KMS-11 (cell line): Measurements from ENCODE around the gene ITSN1.

Source experiments
- H2AFZ ChIP-seq: fragments of 200-600 bp; sonication (generic); 2 replicates; pipeline ENCODE4 v1.6.1; 2016; ENCODE audit warnings: antibody characterized with exemption, mixed run types, low read depth
- H3K27ac ChIP-seq: fragments of 200-600 bp; sonication (generic); 2 replicates; pipeline ENCODE4 v1.6.1; 2016; ENCODE audit warnings: mild to moderate bottlenecking, mixed run types
- H3K27me3 ChIP-seq: fragments of 200-600 bp; sonication (generic); 2 replicates; pipeline ENCODE4 v1.6.1; 2017; ENCODE audit warnings: mild to moderate bottlenecking, low read depth, mixed run types, moderate library complexity; ENCODE audit not compliant: insufficient read depth
- H3K36me3 ChIP-seq: fragments of 200-600 bp; sonication (generic); 2 replicates; pipeline ENCODE4 v1.6.1; 2017; ENCODE audit warnings: mild to moderate bottlenecking, mixed run types; ENCODE audit not compliant: insufficient read depth
- H3K4me1 ChIP-seq: fragments of 200-600 bp; sonication (generic); 2 replicates; pipeline ENCODE4 v1.6.1; 2016; ENCODE audit warnings: mild to moderate bottlenecking, low read depth, mixed run types; ENCODE audit not compliant: poor library complexity, severe bottlenecking
- H3K4me2 ChIP-seq: fragments of 200-600 bp; sonication (generic); 2 replicates; pipeline ENCODE4 v1.7.0; 2016; ENCODE audit warnings: mild to moderate bottlenecking, mixed run types
- H3K4me3 ChIP-seq: fragments of 200-600 bp; sonication (generic); IDR thresholded peaks from 2 replicates; pipeline ENCODE4 v1.6.1; 2017; ENCODE audit warnings: low read depth, low read length, mixed read lengths; ENCODE audit not compliant: insufficient read depth
- H3K79me2 ChIP-seq: fragments of 200-600 bp; sonication (generic); 2 replicates; pipeline ENCODE4 v1.6.1; 2016; ENCODE audit warnings: low read depth, mixed run types; ENCODE audit not compliant: insufficient read depth
- H3K9ac ChIP-seq: fragments of 200-600 bp; sonication (generic); 2 replicates; pipeline ENCODE4 v1.6.1; 2016; ENCODE audit warnings: mild to moderate bottlenecking, mixed run types
- H4K20me1 ChIP-seq: fragments of 200-600 bp; sonication (generic); 2 replicates; pipeline ENCODE4 v1.6.1; 2016; ENCODE audit warnings: mild to moderate bottlenecking, mixed run types; ENCODE audit not compliant: insufficient read depth
- CTCF ChIP-seq: fragments of 200-600 bp; sonication (generic); conservative IDR thresholded peaks from 2 replicates; pipeline ENCODE4 v1.6.1; 2017; ENCODE audit warnings: low read depth, mild to moderate bottlenecking, antibody characterized with exemption, low read length, moderate library complexity, mixed read lengths

Gene ITSN1

GRCh38 chr21:33947451-33948095 is 305.3 kb downstream of the ITSN1 start:
- no peak overlapping the region for H3K4me3 ChIP-seq
- no peaks in the 10 kb centered on the region for H3K79me2 ChIP-seq
- peak overlapping the region; percentile 13; the same call in 1 of the 2 replicates for H3K9ac ChIP-seq
- no peaks in the 10 kb centered on the region for H3K36me3 ChIP-seq
- peak overlapping the region; percentile 54 for H3K4me2 ChIP-seq
- TF ChIP-seq CTCF: no peak
- no peaks in the 10 kb centered on the region for H4K20me1 ChIP-seq
- H3K27me3 ChIP-seq: no peaks in the 10 kb centered on the region
- peak overlapping the region; percentile 71 for H2AFZ ChIP-seq
- peaks cover 21% of the 10 kb centered on the region for H3K4me1 ChIP-seq
- H3K27ac ChIP-seq: peak overlapping the region; percentile 54

- Histone ChIP-seq H4K20me1 (no peaks in the 10 kb centered on the region), H3K79me2 (no peaks in the 10 kb centered on the region), H3K4me2 (peak overlapping the region; percentile 54), H3K27ac (peak overlapping the region; percentile 54), H3K4me1 (peaks cover 21% of the 10 kb centered on the region), H3K4me3 (no peak overlapping the region), H2AFZ (peak overlapping the region; percentile 71), H3K27me3 (no peaks in the 10 kb centered on the region), H3K36me3 (no peaks in the 10 kb centered on the region), H3K9ac (peak overlapping the region; percentile 13; the same call in 1 of the 2 replicates)
- no peak for TF ChIP-seq CTCF
These were observed 306.0 kb downstream of the ITSN1 start for GRCh38 chr21:33948096-33948950.

GRCh38 chr21:33948951-33949444 is 306.7 kb downstream of the ITSN1 start:
- H3K36me3 ChIP-seq: no peaks in the 10 kb centered on the region
- H3K4me2 ChIP-seq: no peak overlapping the region
- H3K4me1 ChIP-seq: peaks cover 21% of the 10 kb centered on the region
- no peak overlapping the region for H3K27ac ChIP-seq
- H3K27me3 ChIP-seq: no peaks in the 10 kb centered on the region
- no peaks in the 10 kb centered on the region for H3K79me2 ChIP-seq
- no peaks in the 10 kb centered on the region for H4K20me1 ChIP-seq
- no peak overlapping the region for H3K4me3 ChIP-seq
- no peak for TF ChIP-seq CTCF
- peak overlapping the region; percentile 71; the same call in 1 of the 2 replicates for H2AFZ ChIP-seq
- no peak overlapping the region for H3K9ac ChIP-seq
